Astrocyte (in vitro differentiated cells and primary cell): ENCODE measurements around the gene DAP3. TPM values are rescaled to one million over a fixed set of nuclear protein-coding genes. Genes with fewer than 3 reads are reported as not detected.

Experiments
- DNase-seq: peaks from one replicate; pipeline ENCODE4 v3.0.0-alpha.2; 2010; ENCODE audit warnings: low read depth
- FAIRE-seq: peaks from 2 replicates; lab custom pipeline; 2011; peaks lifted over from hg19 to GRCh38; lab: Jason Lieb, UNC
- H2AFZ ChIP-seq: 2 replicates; pipeline ENCODE4 v1.6.0; 2012; ENCODE audit warnings: low read depth, low read length, inconsistent platforms
- H3K27ac ChIP-seq: 2 replicates; pipeline ENCODE4 v1.5.1; 2011; ENCODE audit warnings: low read depth, low read length, inconsistent platforms
- H3K27me3 ChIP-seq: 2 replicates; pipeline ENCODE4 v1.6.0; 2011; ENCODE audit warnings: low read length, inconsistent platforms; ENCODE audit not compliant: insufficient read depth
- H3K36me3 ChIP-seq: 2 replicates; pipeline ENCODE4 v1.5.1; 2011; ENCODE audit warnings: low read length, inconsistent platforms; ENCODE audit not compliant: insufficient read depth
- H3K4me1 ChIP-seq: 2 replicates; pipeline ENCODE4 v1.5.1; 2011; ENCODE audit warnings: low read length, inconsistent platforms; ENCODE audit not compliant: insufficient read depth
- H3K4me2 ChIP-seq: 2 replicates; pipeline ENCODE4 v1.6.0; 2012; ENCODE audit warnings: low read length, inconsistent platforms
- H3K4me3 ChIP-seq: 2 replicates; pipeline ENCODE4 v1.5.1; 2011; ENCODE audit warnings: low read depth, mild to moderate bottlenecking, low read length, inconsistent platforms; ENCODE audit not compliant: insufficient read depth
- H3K79me2 ChIP-seq: 2 replicates; pipeline ENCODE4 v1.6.0; 2012; ENCODE audit warnings: mild to moderate bottlenecking, low read length, inconsistent platforms; ENCODE audit not compliant: insufficient read depth
- H3K9ac ChIP-seq: 2 replicates; pipeline ENCODE4 v1.6.0; 2012; ENCODE audit warnings: mild to moderate bottlenecking, low read length, inconsistent platforms
- H3K9me3 ChIP-seq: 2 replicates; pipeline ENCODE4 v1.5.1; 2012; ENCODE audit warnings: low read depth, mild to moderate bottlenecking, low read length, inconsistent platforms; ENCODE audit not compliant: insufficient read depth
- H4K20me1 ChIP-seq: 2 replicates; pipeline ENCODE4 v1.6.0; 2012; ENCODE audit warnings: low read length, inconsistent platforms; ENCODE audit not compliant: insufficient read depth
- H3K27ac Mint-ChIP-seq: one replicate; pipeline ENCODE4 v1.8.0; 2021; ENCODE audit warnings: mild to moderate bottlenecking, mixed read lengths; ENCODE audit not compliant: unreplicated experiment
- H3K27me3 Mint-ChIP-seq: one replicate; pipeline ENCODE4 v1.8.0; 2021; ENCODE audit warnings: low read depth, mixed read lengths; ENCODE audit not compliant: unreplicated experiment
- H3K36me3 Mint-ChIP-seq: one replicate; pipeline ENCODE4 v1.8.0; 2021; ENCODE audit warnings: low read depth, mixed read lengths; ENCODE audit not compliant: unreplicated experiment
- H3K4me1 Mint-ChIP-seq: one replicate; pipeline ENCODE4 v1.8.0; 2021; ENCODE audit warnings: low read depth, mixed read lengths; ENCODE audit not compliant: unreplicated experiment
- H3K4me3 Mint-ChIP-seq: one replicate; pipeline ENCODE4 v1.8.0; 2021; ENCODE audit warnings: mild to moderate bottlenecking, moderate library complexity, mixed read lengths; ENCODE audit not compliant: unreplicated experiment
- H3K9me3 Mint-ChIP-seq: one replicate; pipeline ENCODE4 v1.8.0; 2021; ENCODE audit warnings: mild to moderate bottlenecking, mixed read lengths; ENCODE audit not compliant: unreplicated experiment
- EZH2 ChIP-seq: IDR thresholded peaks from 2 replicates; pipeline ENCODE4 v1.6.1; 2012; ENCODE audit warnings: mild to moderate bottlenecking, low read length, inconsistent platforms; ENCODE audit not compliant: insufficient read depth
- total RNA-seq: library from RNA; stranded (reverse); gene quantifications from 2 replicates; pipeline ENCODE4 v1.2.1, GENCODE V29; 2021
- TF ChIP-seq, protein P1 (sequence below): IDR thresholded peaks from 2 replicates; pipeline ENCODE4 v1.5.1; 2011; ENCODE audit warnings: low read depth, mild to moderate bottlenecking, inconsistent platforms, low read length, moderate library complexity; ENCODE audit not compliant: insufficient read depth

The DAP3 gene
- total RNA-seq, 1 donor from 2014 or later = 108 TPM

- Mint-ChIP-seq H3K27ac (no peak overlapping the region), H3K27me3 (no peaks in the 10 kb centered on the region)
- FAIRE-seq = no peak
Observed at GRCh38 chr1:155694167-155694566, 5.3 kb downstream of the DAP3 start.

GRCh38 chr1:155695072-155695471 is 6.2 kb downstream of the DAP3 start:
- Mint-ChIP-seq H3K36me3 (peaks cover 26% of the 10 kb centered on the region), H3K27me3 (no peaks in the 10 kb centered on the region), H3K27ac (no peak overlapping the region), H3K9me3 (peaks cover 3% of the 10 kb centered on the region), H3K4me1 (peaks cover 24% of the 10 kb centered on the region), H3K4me3 (no peak overlapping the region)
- Histone ChIP-seq H3K27ac (no peak overlapping the region), H3K9ac (no peak overlapping the region), H3K4me1 (peaks cover 1% of the 10 kb centered on the region), H4K20me1 (peaks cover 86% of the 10 kb centered on the region), H3K36me3 (peaks cover 19% of the 10 kb centered on the region), H3K79me2 (peaks cover 97% of the 10 kb centered on the region), H3K4me3 (no peak overlapping the region), H3K9me3 (no peaks in the 10 kb centered on the region), H3K27me3 (no peaks in the 10 kb centered on the region), H2AFZ (no peak overlapping the region), H3K4me2 (no peak overlapping the region)
- TF ChIP-seq, protein P1, sequence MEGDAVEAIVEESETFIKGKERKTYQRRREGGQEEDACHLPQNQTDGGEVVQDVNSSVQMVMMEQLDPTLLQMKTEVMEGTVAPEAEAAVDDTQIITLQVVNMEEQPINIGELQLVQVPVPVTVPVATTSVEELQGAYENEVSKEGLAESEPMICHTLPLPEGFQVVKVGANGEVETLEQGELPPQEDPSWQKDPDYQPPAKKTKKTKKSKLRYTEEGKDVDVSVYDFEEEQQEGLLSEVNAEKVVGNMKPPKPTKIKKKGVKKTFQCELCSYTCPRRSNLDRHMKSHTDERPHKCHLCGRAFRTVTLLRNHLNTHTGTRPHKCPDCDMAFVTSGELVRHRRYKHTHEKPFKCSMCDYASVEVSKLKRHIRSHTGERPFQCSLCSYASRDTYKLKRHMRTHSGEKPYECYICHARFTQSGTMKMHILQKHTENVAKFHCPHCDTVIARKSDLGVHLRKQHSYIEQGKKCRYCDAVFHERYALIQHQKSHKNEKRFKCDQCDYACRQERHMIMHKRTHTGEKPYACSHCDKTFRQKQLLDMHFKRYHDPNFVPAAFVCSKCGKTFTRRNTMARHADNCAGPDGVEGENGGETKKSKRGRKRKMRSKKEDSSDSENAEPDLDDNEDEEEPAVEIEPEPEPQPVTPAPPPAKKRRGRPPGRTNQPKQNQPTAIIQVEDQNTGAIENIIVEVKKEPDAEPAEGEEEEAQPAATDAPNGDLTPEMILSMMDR = no peak
- no peak for TF ChIP-seq EZH2
- no peak for DNase-seq
- no peak for FAIRE-seq

More at GRCh38 chr1:155694167-155694566, 5.3 kb downstream of the DAP3 start:
- H3K36me3 Mint-ChIP-seq = peaks cover 26% of the 10 kb centered on the region
- Histone ChIP-seq H3K4me2 (no peak overlapping the region), H3K27me3 (no peaks in the 10 kb centered on the region), H4K20me1 (peaks cover 80% of the 10 kb centered on the region), H3K9me3 (no peaks in the 10 kb centered on the region), H3K27ac (no peak overlapping the region), H3K9ac (no peak overlapping the region), H3K36me3 (peaks cover 19% of the 10 kb centered on the region), H3K4me3 (no peak overlapping the region), H2AFZ (no peak overlapping the region), H3K79me2 (peaks cover 97% of the 10 kb centered on the region), H3K4me1 (peaks cover 3% of the 10 kb centered on the region)
- H3K4me3 Mint-ChIP-seq = no peak overlapping the region
- TF ChIP-seq EZH2 = no peak
- TF ChIP-seq, protein P1 = no peak
- peaks cover 27% of the 10 kb centered on the region for H3K4me1 Mint-ChIP-seq
- DNase-seq = no peak
- H3K9me3 Mint-ChIP-seq = peaks cover 5% of the 10 kb centered on the region

DNA sequence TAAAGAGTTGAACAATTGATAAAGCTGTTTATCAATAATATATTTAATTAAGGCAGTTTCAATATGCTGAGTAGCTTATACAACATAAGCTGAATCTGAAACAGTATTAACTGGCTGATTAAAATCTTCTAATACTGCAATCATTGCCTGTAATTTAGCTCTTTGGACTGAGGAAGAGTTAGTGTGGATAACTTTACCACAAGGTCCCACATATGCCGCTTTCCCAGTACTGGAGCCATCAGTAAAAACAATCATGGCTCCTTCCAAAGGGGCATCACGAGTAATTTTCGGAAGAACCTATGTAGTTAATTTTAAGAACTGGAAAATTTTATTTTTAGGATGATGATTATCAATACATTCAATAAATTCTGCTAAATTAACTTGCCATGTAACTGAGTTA is 6.7 kb downstream of the DAP3 start:
- Mint-ChIP-seq H3K4me1 (peaks cover 21% of the 10 kb centered on the region), H3K27me3 (no peaks in the 10 kb centered on the region), H3K4me3 (no peak overlapping the region), H3K36me3 (peaks cover 26% of the 10 kb centered on the region), H3K27ac (no peak overlapping the region), H3K9me3 (peaks cover 3% of the 10 kb centered on the region)
- Histone ChIP-seq H3K4me1 (no peaks in the 10 kb centered on the region), H3K9ac (no peak overlapping the region), H3K36me3 (peaks cover 18% of the 10 kb centered on the region), H3K27me3 (no peaks in the 10 kb centered on the region), H3K79me2 (peaks cover 95% of the 10 kb centered on the region), H3K9me3 (no peaks in the 10 kb centered on the region), H3K4me3 (no peak overlapping the region), H3K27ac (no peak overlapping the region), H2AFZ (no peak overlapping the region), H4K20me1 (peaks cover 82% of the 10 kb centered on the region), H3K4me2 (no peak overlapping the region)
- TF ChIP-seq, protein P1 = no peak
- no peak for TF ChIP-seq EZH2
- DNase-seq = no peak
- no peak for FAIRE-seq
